Keratinocyte (primary cell): ENCODE results near the gene FEZF1. TPM values are rescaled to one million over a fixed set of nuclear protein-coding genes. Genes with fewer than 3 reads are reported as not detected.

Experiments
- DNase-seq: peaks from one replicate; pipeline ENCODE4 v3.0.0-alpha.2; 2011; ENCODE audit warnings: low read depth, missing footprints, low spot score
- FAIRE-seq: peaks from 2 replicates; lab custom pipeline; 2011; peaks lifted over from hg19 to GRCh38; lab: Jason Lieb, UNC
- H2AFZ ChIP-seq: 2 replicates; pipeline ENCODE4 v1.6.0; 2012; ENCODE audit warnings: low read length, control low read depth, inconsistent platforms; ENCODE audit not compliant: control insufficient read depth
- H3K27ac ChIP-seq: 2 replicates; pipeline ENCODE4 v1.5.1; 2011; ENCODE audit warnings: low read length; ENCODE audit not compliant: control insufficient read depth, insufficient read depth
- H3K27me3 ChIP-seq: 3 replicates; pipeline ENCODE4 v1.6.0; 2011; ENCODE audit warnings: low read length; ENCODE audit not compliant: control insufficient read depth, insufficient read depth; ENCODE audit errors: extremely low read depth
- H3K36me3 ChIP-seq, 2 experiments: 2 replicates in 1 of 2; 3 replicates in 1 of 2; pipeline ENCODE4 v1.5.1; 2011; ENCODE audit warnings: low read length in 2 of 2, mild to moderate bottlenecking in 1 of 2; ENCODE audit not compliant: control insufficient read depth in 2 of 2, insufficient read depth in 2 of 2; ENCODE audit errors: extremely low read depth in 1 of 2
- H3K4me1 ChIP-seq: 3 replicates; pipeline ENCODE4 v1.5.1; 2011; ENCODE audit warnings: low read length; ENCODE audit not compliant: control insufficient read depth, insufficient read depth; ENCODE audit errors: extremely low read depth
- H3K4me2 ChIP-seq: 3 replicates; pipeline ENCODE4 v1.6.0; 2011; ENCODE audit warnings: low read depth, low read length; ENCODE audit not compliant: control insufficient read depth, insufficient read depth; ENCODE audit errors: extremely low read depth
- H3K4me3 ChIP-seq, 3 experiments: fragments of 200-600 bp in 1 of 3; sonication (generic) in 1 of 3; 2 replicates in 2 of 3; 3 replicates in 1 of 3; pipeline ENCODE4 v1.5.1; 2011 to 2016; ENCODE audit warnings: low read length in 3 of 3, mild to moderate bottlenecking in 3 of 3, control low read depth in 2 of 3, inconsistent platforms in 1 of 3, low read depth in 1 of 3, mixed read lengths in 1 of 3, mixed run types in 1 of 3, moderate library complexity in 1 of 3; ENCODE audit not compliant: control insufficient read depth in 2 of 3, insufficient read depth in 2 of 3; ENCODE audit errors: extremely low read depth in 1 of 3
- H3K79me2 ChIP-seq: 2 replicates; pipeline ENCODE4 v1.6.0; 2012; ENCODE audit warnings: low read length; ENCODE audit not compliant: control insufficient read depth, insufficient read depth
- H3K9ac ChIP-seq: 3 replicates; pipeline ENCODE4 v1.6.0; 2011; ENCODE audit warnings: low read length; ENCODE audit not compliant: control insufficient read depth, insufficient read depth; ENCODE audit errors: extremely low read depth
- H3K9me1 ChIP-seq: 3 replicates; pipeline ENCODE4 v1.6.0; 2011; ENCODE audit warnings: low read length; ENCODE audit not compliant: control insufficient read depth, insufficient read depth; ENCODE audit errors: extremely low read depth
- H3K9me3 ChIP-seq: 2 replicates; pipeline ENCODE4 v1.5.1; 2012; ENCODE audit warnings: low read depth, low read length; ENCODE audit not compliant: control insufficient read depth
- H4K20me1 ChIP-seq: 3 replicates; pipeline ENCODE4 v1.6.0; 2011; ENCODE audit warnings: low read length; ENCODE audit not compliant: control insufficient read depth, insufficient read depth; ENCODE audit errors: extremely low read depth
- EZH2 ChIP-seq: IDR thresholded peaks from one replicate; pipeline ENCODE4 v1.6.1; 2012; ENCODE audit warnings: inconsistent platforms, mild to moderate bottlenecking, low read length, moderate library complexity
- dilution Hi-C: fragments of 300-500 bp; cut with MboI; formaldehyde crosslinking; loops from one replicate; pipeline ENCODE4 v1.7.0; 2020; ENCODE audit warnings: low sequenced_read_pairs; ENCODE audit not compliant: extremely low pct_ligation_motif_present
- polyA plus RNA-seq, 5 experiments: library from polyadenylated mRNA; depleted of rRNA in 3 of 5; stranded (reverse) in 3 of 5; stranded (forward) in 1 of 5; unstranded in 1 of 5; fragments of >200 nt; gene quantifications; 1 replicate in 1 of 5; 2 replicates in 3 of 5; 3 replicates in 1 of 5; pipeline versions ENCODE4 v1.2.1 to v1.2.3, GENCODE V29; 2011 to 2012; ENCODE audit warnings: missing spikeins in 2 of 5, low read depth in 1 of 5, low replicate concordance in 1 of 5
- TF ChIP-seq, protein P1 (sequence below), 3 experiments: IDR thresholded peaks in 1 of 3; conservative IDR thresholded peaks in 1 of 3; optimal IDR thresholded peaks in 1 of 3; 2 replicates in 2 of 3; 3 replicates in 1 of 3; pipeline versions ENCODE3 to v1.5.1; 2011; ENCODE audit warnings: low read length in 3 of 3, mild to moderate bottlenecking in 3 of 3, moderate library complexity in 2 of 3, control low read depth in 1 of 3, inconsistent platforms in 1 of 3; ENCODE audit not compliant: insufficient read depth in 2 of 3; ENCODE audit errors: extremely low read depth in 1 of 3

FEZF1 gene
- polyA plus RNA-seq, 1 donor (not counting 4 experiments of a cell fraction or from before 2014, with no cell fraction given): not detected

DNA sequence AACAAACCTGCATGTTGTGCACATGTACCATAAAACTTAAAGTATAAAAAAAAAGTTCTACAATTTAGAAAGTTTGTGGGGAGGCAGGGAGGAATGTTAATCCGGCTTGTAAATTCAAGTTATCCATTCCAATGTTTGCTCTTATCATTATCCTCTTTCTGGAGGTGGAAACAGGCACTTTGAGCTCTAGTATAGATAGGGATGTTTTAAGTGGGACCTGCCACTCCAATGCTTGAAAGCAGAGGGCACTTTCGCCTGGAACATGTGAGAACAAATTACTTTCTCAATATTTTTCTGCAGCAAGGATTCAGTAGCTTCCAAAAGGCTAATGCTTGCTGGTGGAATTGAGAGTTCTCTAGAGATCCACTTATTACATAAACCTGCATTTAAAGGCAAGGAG is 45.6 kb downstream of the FEZF1 start:
- H2AFZ ChIP-seq: no peak overlapping the region
- H3K4me2 ChIP-seq: no peak overlapping the region
- no peak overlapping the region for H3K27ac ChIP-seq
- FAIRE-seq (no peak), DNase-seq (no peak)
- H3K27me3 ChIP-seq: no peaks in the 10 kb centered on the region
- H3K4me1 ChIP-seq: no peaks in the 10 kb centered on the region
- no peaks in the 10 kb centered on the region for H3K79me2 ChIP-seq
- no peak overlapping the region for H3K9ac ChIP-seq
- no peaks in the 10 kb centered on the region for H3K9me3 ChIP-seq
- no peak overlapping the region for H3K4me3 ChIP-seq
- TF ChIP-seq EZH2: no peak
- TF ChIP-seq, protein P1, sequence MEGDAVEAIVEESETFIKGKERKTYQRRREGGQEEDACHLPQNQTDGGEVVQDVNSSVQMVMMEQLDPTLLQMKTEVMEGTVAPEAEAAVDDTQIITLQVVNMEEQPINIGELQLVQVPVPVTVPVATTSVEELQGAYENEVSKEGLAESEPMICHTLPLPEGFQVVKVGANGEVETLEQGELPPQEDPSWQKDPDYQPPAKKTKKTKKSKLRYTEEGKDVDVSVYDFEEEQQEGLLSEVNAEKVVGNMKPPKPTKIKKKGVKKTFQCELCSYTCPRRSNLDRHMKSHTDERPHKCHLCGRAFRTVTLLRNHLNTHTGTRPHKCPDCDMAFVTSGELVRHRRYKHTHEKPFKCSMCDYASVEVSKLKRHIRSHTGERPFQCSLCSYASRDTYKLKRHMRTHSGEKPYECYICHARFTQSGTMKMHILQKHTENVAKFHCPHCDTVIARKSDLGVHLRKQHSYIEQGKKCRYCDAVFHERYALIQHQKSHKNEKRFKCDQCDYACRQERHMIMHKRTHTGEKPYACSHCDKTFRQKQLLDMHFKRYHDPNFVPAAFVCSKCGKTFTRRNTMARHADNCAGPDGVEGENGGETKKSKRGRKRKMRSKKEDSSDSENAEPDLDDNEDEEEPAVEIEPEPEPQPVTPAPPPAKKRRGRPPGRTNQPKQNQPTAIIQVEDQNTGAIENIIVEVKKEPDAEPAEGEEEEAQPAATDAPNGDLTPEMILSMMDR (optimal IDR thresholded peaks at IDR 0.05 in 1 of 3, IDR thresholded peaks at IDR 0.05 in 1 of 3, conservative IDR thresholded peaks at IDR 0.05 in 1 of 3; ENCODE audit: extremely low read depth in 1 of 3, insufficient read depth in 2 of 3, low read length in 3 of 3): no peak
- H3K9me1 ChIP-seq: no peaks in the 10 kb centered on the region
- no peaks in the 10 kb centered on the region for H3K36me3 ChIP-seq
- no peaks in the 10 kb centered on the region for H4K20me1 ChIP-seq
- dilution Hi-C loops: no loop called here

DNA sequence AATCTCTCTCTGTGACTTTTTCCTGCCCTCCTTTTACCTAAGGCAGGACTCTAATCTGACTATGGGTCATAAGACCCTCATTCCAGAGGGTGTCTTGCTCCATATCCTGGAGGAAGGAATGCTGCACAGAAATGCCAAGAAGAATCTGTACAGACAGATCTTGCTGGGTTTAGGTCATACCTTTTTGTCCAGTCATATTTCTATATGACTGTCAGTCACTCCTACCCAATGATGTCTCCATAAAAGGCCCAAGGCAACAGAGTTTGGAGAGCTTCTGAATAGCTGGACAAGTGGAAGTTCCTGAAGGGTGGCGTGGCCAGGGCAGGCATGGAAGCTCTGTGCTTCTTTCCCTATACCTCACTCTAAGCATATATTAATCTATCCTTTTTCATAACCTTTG is 47.5 kb downstream of the FEZF1 start:
- H3K9ac ChIP-seq: no peak overlapping the region
- no peaks in the 10 kb centered on the region for H3K79me2 ChIP-seq
- dilution Hi-C loops: no loop called here
- H3K27ac ChIP-seq: no peak overlapping the region
- no peaks in the 10 kb centered on the region for H3K36me3 ChIP-seq
- H3K4me1 ChIP-seq: no peaks in the 10 kb centered on the region
- no peaks in the 10 kb centered on the region for H3K9me3 ChIP-seq
- no peak overlapping the region for H2AFZ ChIP-seq
- no peak overlapping the region for H3K4me3 ChIP-seq
- H3K27me3 ChIP-seq: no peaks in the 10 kb centered on the region
- TF ChIP-seq EZH2: no peak
- TF ChIP-seq, protein P1 (optimal IDR thresholded peaks at IDR 0.05 in 1 of 3, IDR thresholded peaks at IDR 0.05 in 1 of 3, conservative IDR thresholded peaks at IDR 0.05 in 1 of 3; ENCODE audit: extremely low read depth in 1 of 3, insufficient read depth in 2 of 3, low read length in 3 of 3): no peak
- FAIRE-seq (no peak), DNase-seq (no peak)
- H3K4me2 ChIP-seq: no peak overlapping the region
- no peaks in the 10 kb centered on the region for H3K9me1 ChIP-seq
- H4K20me1 ChIP-seq: no peaks in the 10 kb centered on the region
